GM18858 (cell line): ENCODE results near the gene KLF15.

ENCODE experiments used
- ATAC-seq: cut with Tn5 transposase; IDR thresholded peaks from one replicate; pipeline ENCODE4 v1.9.1; 2021; ENCODE audit not compliant: unreplicated experiment

Gene KLF15

DNA sequence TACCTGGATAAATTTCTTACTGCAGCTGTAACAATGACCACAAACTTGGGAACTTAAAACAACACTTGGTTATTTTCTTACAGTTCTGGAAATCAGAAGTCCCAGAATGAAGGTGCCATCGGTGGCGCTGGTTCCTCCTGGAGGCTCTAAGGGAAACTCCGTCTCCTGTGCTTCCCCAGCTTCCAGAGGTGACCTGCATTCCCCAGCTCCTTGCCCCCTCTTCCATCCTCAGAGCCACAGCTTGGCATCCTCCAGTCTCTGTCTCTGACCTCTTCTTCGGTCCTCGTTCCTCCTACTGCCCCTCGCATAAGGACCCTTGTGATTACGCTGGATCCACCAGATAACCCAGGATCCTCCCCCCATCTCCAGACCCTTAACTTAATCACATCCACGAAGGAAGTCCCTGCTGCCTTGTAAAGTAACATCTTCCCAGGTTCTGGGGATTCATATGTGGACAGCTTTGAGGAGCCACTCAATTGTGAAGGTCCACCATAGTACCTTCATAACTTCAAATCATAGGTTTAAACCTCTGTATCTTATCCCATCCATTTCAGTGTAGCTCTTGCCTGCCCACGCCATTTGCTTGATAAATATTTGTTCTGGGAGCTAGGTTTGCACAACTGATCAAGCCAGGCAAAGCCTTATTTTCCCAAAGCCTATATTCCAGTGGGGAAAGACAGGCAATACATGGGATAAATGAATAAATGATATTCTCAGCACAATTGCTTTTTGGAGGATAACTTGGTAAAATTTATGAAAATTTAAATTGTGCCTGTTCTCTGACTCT lies 34.8 kb downstream of the KLF15 start:
- no peak for ATAC-seq

DNA sequence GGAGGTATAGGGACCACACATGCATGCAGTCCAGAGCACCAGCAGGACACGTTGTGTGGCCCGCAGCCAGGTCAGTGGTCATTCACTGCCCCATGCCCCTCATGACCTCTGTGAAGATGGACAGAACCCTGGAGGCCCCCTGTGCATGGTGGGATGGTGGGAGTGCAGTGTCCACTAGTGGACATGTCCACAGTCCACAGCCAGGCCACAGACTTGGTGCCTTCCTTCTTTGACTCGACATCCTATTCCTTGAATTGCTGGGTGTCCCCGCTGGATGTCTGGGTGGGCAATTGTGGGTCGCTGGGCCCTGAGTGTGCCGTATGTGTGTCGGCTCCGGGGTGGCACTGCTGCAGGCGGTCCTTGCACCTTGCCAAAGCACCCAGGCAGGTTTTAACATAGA lies 35.7 kb downstream of the KLF15 start:
- no peak for ATAC-seq

DNA sequence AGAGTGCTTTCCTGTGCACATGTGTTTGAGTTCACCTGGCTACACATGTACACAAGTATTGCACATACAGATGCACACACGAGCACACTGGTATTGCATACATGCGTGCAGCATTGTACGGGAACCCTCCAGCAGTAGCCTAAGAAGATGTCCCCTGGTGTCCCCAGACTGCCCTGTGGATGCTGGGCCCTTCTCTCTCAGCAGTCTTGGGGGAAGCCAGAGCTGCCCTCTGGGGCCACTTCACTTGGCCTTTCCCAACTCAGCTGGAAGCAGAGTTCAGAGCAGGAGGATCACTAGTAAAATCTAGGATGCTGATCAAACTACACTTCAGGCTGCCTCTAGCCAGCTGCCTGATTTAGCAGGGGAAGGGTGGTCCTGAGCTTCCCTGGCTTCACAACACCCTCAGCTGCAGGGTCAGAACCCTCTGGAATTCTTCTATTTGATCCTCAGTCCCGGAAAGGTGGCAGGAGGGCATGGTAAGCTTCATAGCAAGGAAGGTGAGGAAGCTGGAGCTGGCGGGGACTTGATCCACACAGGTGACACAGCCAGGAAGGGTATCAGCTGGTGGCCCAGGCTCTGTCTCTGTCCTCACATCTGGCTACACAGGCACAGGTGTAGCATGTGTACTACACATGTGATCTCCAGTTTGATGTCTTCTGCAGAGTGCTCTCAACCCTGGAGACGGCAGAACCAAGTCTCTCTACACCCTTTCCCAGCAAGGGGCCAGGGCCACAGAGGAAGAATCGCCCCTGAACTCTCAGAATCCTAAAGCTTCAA lies 36.5 kb downstream of the KLF15 start:
- ATAC-seq, result no peak

GRCh38 chr3:126319701-126320295 lies 37.4 kb downstream of the KLF15 start:
- ATAC-seq, result no peak

DNA sequence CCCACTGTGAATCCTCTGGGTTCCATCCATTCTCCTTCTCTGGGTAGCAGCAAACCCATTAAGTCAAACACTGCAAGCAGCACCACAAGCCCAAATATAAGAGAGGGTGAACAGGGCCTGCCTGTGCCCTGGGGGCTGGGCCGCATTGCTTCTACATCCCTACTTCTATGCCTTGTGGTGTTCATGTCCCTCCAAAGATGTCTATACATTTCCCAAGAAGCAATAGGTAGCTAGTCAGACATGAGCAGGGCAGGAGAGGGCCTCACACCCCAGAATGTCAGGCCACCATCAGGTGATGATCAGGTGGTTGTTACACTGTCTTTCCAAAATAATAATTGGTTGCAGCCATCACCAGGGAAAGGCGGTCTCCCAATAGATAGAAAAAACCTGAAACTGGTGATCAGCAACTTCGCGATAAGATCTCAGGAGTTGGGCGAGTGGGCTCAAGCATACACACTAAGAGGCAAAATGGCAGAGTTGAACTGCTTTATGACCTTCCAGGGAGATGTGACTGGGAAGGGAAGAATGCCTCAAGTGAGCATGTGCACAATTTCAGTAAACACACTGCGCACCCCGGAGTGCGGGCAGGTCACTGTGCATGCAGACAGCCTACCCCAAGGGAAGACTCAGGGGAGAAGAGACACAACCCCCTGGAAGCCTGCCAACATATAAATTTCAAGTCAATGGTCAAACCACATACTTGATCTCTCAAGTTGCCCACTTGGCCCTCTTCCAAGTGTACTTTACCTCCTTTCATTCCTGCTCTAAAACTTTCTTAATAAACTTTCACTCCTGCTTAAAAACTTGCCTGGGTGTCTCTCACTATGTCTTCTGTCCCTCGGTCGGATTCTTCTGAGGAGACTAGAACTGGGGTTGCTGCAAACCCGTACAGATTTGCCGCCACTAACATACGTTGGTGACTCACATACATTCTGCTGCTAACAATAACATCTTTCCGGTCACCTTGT lies 39.9 kb downstream of the KLF15 start:
- no peak for ATAC-seq

DNA sequence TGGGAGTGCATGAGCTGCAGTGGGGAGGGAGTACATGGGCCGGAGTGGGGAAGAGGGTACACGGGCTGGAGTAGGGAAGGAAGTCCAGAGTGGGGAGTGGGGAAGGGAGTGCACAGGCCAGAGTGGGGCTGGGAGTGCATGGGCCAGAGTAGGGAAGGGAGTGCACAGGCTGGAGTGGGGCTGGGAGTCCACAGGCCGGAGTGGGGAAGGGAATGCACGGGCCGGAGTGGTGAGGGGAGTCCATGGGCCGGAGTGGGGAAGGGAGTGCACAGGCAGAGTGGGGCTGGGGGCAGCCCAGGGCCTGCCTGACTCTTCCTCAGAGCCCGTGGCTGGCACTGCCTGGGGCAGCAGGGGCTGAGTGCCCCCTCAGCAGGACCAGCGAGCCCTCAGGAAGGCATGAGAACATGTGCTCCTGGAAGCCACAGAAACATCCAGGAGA lies 40.7 kb downstream of the KLF15 start:
- no peak for ATAC-seq

- no peak for ATAC-seq
Measured at GRCh38 chr3:126316031-126316461, 41.2 kb downstream of the KLF15 start.

DNA sequence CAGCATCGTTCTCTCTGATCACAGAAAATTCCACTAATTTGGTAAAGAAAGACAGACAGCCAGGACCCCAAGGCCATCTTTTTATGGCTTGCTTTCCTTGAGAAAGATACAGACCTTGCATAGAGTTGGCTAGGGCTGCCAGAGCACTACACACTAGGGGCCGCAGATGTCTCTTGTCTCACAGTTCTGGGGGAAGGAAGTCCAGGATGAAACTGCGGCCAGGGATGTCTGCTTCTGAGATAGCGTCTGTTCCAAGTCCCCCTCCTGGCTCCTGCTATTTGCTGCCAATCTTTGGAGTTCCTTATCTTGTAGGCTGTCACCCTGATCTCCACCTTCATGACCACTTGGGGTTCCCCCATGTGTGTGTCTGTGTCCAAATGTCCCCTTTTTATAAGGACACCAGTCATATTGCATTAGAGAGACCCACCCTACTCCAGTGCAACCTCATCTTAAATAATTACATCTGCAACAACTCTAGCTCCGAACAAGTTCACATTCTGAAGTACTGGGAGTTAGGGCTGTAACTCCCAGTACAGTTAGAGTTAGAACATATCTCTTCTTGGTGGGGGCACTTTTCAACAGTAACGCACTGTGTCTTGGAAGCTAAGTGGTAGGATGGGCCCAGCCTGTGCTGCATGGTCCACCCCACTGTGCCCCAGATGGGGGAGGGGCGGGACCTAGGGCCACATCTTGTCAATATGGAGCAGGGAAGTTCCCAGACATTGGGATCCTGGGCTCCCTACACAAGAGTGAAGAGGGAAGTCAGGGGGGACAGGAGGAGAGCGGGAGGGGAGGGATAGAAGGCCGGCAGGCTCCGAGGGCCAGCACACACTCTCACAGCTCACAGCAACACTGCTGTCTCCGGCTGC lies 42.2 kb downstream of the KLF15 start:
- ATAC-seq, result no peak

DNA sequence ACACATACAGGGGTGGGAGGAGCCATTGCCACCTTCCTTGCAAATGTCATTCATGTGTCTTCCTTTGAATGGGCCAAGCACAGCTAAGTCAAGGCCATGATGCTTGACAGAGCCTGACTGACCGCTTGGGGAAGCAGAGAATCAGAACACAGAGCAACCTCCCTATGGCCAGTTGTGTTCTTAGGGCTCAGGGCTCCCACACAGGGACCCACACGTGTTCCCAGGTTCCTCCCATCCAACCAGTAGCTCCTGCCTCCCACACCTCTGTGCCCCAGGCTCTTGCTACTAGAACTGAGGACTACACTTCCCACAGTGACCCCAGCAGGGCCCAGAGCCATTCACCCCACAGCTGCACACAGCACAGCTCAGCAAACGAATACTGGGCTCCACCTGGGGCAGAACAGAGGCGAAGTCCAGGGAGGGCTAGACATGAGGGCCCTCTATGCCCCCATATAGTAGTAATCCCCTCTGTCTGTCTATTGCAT lies 42.9 kb downstream of the KLF15 start:
- no peak for ATAC-seq

DNA sequence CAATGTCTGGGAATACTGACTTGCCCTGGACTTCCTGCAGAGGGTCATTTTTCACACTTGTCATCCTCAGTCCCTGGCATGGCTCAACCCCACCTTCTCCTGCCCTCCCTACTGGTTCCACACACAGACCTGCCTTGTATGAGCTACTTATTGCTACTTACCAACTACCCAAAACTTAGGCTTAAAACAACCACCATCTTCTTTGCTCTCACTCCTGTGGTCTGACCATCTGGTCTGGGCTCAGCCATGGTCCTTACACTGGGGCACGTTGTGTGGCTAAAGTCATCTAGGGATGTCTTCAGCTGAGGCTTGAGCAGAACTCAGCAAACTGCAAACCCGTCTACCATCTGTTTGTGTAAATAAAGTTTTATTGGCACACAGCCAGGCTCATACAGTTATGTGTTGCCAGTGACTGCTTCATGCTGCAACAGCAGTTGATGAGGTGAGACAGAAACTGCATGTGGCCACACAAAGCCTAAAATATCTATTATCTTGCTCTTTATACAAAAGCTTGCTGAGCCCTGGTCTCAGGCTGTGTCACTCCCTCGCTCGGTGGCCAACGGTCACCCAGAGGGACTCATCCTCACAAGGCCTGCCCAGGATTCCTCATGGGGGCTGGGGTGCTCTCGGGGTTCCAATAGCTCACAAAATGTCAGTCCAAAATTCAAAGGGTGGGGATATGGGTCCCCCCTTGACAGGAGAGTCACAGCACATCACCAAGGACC lies 43.5 kb downstream of the KLF15 start:
- no peak for ATAC-seq

DNA sequence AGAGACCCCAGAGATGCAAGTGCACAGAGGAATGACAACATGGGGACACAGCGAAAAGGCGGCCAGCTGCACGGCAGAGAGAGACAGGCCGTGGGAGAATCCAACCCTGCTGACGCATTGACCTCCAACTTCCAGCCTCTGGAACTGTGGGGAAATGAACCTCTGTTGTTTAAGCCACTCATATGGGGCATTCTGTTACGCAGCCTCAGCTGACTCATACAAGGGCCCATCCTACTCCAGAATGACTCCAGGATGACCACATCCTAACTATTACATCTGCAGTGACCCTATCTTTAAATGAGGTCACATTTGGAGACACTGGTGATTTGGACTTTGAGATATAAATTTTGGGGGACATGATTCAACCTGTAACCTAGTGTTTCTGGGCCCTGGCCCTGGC lies 44.0 kb downstream of the KLF15 start:
- no peak for ATAC-seq

DNA sequence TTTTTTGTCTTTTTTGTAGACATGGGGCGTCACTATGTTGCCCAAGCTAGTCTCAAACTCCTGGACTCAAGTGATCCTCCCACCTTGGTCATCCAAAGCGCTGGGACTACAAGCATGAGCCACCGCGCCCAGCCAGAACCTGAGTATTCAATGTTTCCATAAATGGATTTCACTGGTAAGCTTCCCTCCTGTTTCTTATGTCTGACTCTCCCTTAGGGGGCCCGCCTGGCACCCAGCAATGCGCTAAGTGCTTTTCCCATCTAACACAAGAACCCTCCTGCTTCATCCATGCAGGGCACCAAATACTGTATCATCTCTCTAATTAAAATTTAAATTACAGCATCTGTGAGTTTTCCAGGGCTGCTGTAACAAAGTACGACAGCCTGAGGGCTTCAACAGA lies 44.9 kb downstream of the KLF15 start:
- ATAC-seq, result no peak

DNA sequence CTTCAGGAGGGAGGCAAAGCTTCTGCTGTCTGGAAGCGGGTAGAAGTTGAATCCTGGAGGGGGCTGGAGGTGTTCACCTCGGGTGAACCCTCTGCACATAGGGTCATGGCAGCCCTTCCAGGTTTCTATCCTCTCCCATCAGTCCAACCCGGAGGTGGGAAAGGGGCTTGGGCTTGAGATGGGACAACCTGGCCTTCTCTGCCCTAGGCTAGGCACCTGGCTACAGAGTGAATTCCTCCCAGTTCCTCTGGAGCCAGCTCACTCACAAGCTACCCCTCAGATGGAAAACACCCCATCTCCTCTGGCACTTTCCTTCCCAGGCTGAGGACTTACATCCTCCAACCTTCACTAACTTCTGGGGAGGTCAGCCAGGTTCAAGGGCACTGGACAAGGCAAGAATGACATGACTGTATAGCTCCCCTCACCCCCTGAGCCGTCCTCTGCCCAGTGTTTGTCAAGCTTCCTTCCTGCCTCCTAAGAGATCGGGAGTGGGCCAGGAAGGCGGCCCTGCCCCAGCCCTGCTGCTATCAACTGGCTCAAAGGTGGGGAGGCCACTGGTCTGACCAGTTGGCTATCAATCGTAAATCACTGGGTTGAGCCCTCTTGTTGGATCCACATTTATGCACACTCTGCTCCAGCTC lies 45.8 kb downstream of the KLF15 start:
- no peak for ATAC-seq

GRCh38 chr3:126310816-126311215 lies 46.4 kb downstream of the KLF15 start:
- no peak for ATAC-seq

- no peak for ATAC-seq
Measured at GRCh38 chr3:126309861-126310655, 47.1 kb downstream of the KLF15 start.

DNA sequence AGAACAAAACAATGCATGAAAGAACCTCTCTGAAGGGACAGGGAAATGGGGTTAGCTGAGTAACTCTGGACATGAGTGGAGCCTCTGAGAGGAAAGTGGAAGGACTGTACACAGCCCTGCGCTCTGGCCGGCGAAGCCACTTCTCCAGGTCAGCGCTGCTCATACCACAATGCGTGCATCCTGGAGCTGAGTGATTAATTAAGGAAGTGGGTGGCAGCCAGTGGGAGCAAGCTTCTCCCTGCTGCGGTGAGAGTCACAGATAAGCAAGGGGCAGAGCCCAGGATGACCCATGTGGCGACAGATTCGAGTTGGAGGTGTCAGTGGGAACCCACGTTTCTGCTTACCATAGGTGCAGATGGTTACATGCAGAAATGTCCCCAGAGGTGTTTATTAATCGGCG lies 48.0 kb downstream of the KLF15 start:
- ATAC-seq, result no peak

DNA sequence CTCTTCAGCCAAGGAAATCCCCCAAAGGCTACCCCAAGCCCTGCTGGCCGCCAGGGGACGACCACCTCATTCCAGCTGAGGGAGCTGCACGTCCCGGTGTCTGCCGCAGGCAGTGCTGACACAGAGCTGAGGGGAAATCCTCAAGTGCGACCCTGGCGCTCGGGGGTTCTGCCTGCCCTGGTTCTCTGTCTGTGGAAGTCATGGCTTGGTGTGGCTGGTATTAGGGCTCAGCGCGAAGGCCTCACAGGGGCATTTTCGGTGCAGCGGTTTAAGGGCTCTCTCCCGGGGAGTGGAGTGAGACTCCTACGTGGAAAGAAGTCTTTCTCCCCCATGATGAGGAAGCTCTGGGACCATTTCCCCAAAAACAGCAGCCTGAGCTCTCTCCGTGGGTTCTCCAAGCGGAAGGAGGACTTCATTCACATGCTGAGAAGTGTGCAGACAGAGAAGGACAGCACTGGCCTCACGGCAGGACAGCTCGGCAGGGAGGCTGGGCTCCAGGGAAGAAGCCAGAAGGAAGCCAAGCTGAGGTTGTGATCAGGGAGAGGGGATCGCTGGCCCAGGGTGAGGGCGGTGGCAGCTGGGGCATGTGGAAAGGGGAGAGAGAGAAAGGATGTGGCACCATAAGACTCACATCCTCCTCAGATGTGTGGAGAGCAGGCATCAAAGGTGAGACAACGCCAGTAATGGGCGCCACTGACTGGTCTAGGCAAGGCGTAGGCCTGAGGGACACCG lies 48.6 kb downstream of the KLF15 start:
- ATAC-seq, result no peak
